GM19239 (cell line): ENCODE measurements around the gene CDK11B.
A peak's percentile ranks its signal among the peaks of the same experiment; 100 is the strongest.

ENCODE experiments used
- DNase-seq: peaks from one replicate; pipeline ENCODE4 v3.0.0; 2011; ENCODE audit warnings: low spot score; ENCODE audit not compliant: insufficient read length
- FAIRE-seq: peaks from 2 replicates; lab custom pipeline; 2011; peaks lifted over from hg19 to GRCh38; lab: Jason Lieb, UNC

Gene CDK11B

GRCh38 chr1:1620433-1621139 lies 38.2 kb downstream of the CDK11B start:
- DNase-seq (no peak), FAIRE-seq (no peak)

GRCh38 chr1:1619917-1620361 lies 38.9 kb downstream of the CDK11B start:
- FAIRE-seq = no peak
- DNase-seq = no peak

GRCh38 chr1:1618396-1619068 lies 40.3 kb downstream of the CDK11B start:
- no peak for DNase-seq
- no peak for FAIRE-seq

- FAIRE-seq (no peak), DNase-seq (no peak)
Observed at GRCh38 chr1:1617925-1618324, 40.9 kb downstream of the CDK11B start.

GRCh38 chr1:1617516-1617915 lies 41.3 kb downstream of the CDK11B start:
- no peak for DNase-seq
- no peak for FAIRE-seq

- DNase-seq (no peak), FAIRE-seq (no peak)
Observed at GRCh38 chr1:1616838-1617237, 42.0 kb downstream of the CDK11B start.

GRCh38 chr1:1616045-1616790 lies 42.6 kb downstream of the CDK11B start:
- FAIRE-seq = no peak
- DNase-seq = no peak

GRCh38 chr1:1615256-1616044 lies 43.4 kb downstream of the CDK11B start, which contains the start of gene MIB2:
Gene MIB2, plus strand, starts transcription at chr1:1615500. Its CDS starts 7,953 bp downstream, at chr1:1623453.
- peak; percentile 100 for DNase-seq
- peak; percentile 98 for FAIRE-seq

GRCh38 chr1:1614954-1615255 lies 43.9 kb downstream of the CDK11B start:
- no peak for DNase-seq
- no peak for FAIRE-seq

GRCh38 chr1:1614204-1614953 lies 44.4 kb downstream of the CDK11B start:
- FAIRE-seq (no peak), DNase-seq (no peak)

- DNase-seq (no peak), FAIRE-seq (no peak)
Observed at GRCh38 chr1:1613509-1614082, 45.2 kb downstream of the CDK11B start.

GRCh38 chr1:1612104-1612400 lies 46.8 kb downstream of the CDK11B start:
- FAIRE-seq (no peak), DNase-seq (no peak)

- FAIRE-seq (no peak), DNase-seq (no peak)
Observed at GRCh38 chr1:1610796-1611195, 48.0 kb downstream of the CDK11B start.

- FAIRE-seq (no peak), DNase-seq (no peak)
Observed at GRCh38 chr1:1609822-1610485, 48.9 kb downstream of the CDK11B start.

- no peak for FAIRE-seq
Observed at GRCh38 chr1:1606232-1606631, 52.6 kb downstream of the CDK11B start.

GRCh38 chr1:1605724-1606123 lies 53.1 kb downstream of the CDK11B start:
- FAIRE-seq (no peak), DNase-seq (no peak)

More at GRCh38 chr1:1606232-1606631, 52.6 kb downstream of the CDK11B start:
- DNase-seq = no peak

GRCh38 chr1:1605034-1605591 lies 53.7 kb downstream of the CDK11B start:
- FAIRE-seq (no peak), DNase-seq (no peak)

GRCh38 chr1:1604374-1605033 lies 54.3 kb downstream of the CDK11B start:
- no peak for DNase-seq
- FAIRE-seq = no peak
